T-cell (primary cell): ENCODE measurements around the gene BRMS1L. TPM values are rescaled to one million over a fixed set of nuclear protein-coding genes. Genes with fewer than 3 reads are reported as not detected.
A peak's percentile ranks its signal among the peaks of the same experiment; 100 is the strongest.
"Not testable (repeated sequence)": the region's sequence is repeated elsewhere in the genome, so short reads cannot be mapped to it uniquely, and the experiment has no call there.

ENCODE experiments used
- ATAC-seq, 4 experiments: fragments of 200-7000 bp in 3 of 4; fragments of 150-1000 bp in 1 of 4; cut with Tn5 transposase; replicated peaks in 1 of 4; 1 replicate in 3 of 4; 2 replicates in 1 of 4; pipeline ENCODE4 v1.10.0; 2021; ENCODE audit warnings: moderate library complexity in 3 of 4, mild to moderate bottlenecking in 2 of 4, moderate number of reproducible peaks in 1 of 4
- CTCF ChIA-PET, 2 donors: fragments of 300-600 bp; sonication (Branson Sonifier 250); formaldehyde crosslinking; loops; one replicate each; lab custom pipeline; 2022; ENCODE audit warnings: antibody characterized with exemption in 2 of 2; lab: Charles Lee
- POLR2A ChIA-PET, 2 donors: fragments of 300-600 bp; sonication (Branson Sonifier 250); formaldehyde crosslinking; loops; one replicate each; lab custom pipeline; 2022; ENCODE audit warnings: antibody characterized with exemption in 2 of 2; lab: Charles Lee
- DNase-seq, 35 experiments: peaks; one replicate each; pipeline versions ENCODE4 v3.0.0 to v3.0.0-alpha.2; 2013 to 2023
- H3K27ac ChIP-seq: one replicate; pipeline ENCODE4 v1.5.1; 2013; ENCODE audit warnings: low read length
- H3K27me3 ChIP-seq, 2 experiments: replicated peaks in 1 of 2; 1 replicate in 1 of 2; 2 replicates in 1 of 2; pipeline versions ENCODE4 v1.6.1 to v1.7.0; 2013; ENCODE audit warnings: low read length in 1 of 2, mixed read lengths in 1 of 2; ENCODE audit not compliant: control insufficient read depth in 2 of 2, insufficient read depth in 2 of 2; ENCODE audit errors: extremely low read depth in 1 of 2
- H3K36me3 ChIP-seq, 2 donors: 1 replicate in 1 of 2; 2 replicates in 1 of 2; pipeline versions ENCODE4 v1.6.1 to v1.7.0; 2013; ENCODE audit warnings: low read length in 1 of 2; ENCODE audit not compliant: control insufficient read depth in 2 of 2, insufficient read depth in 1 of 2; ENCODE audit errors: extremely low read depth in 1 of 2
- H3K4me1 ChIP-seq, 2 experiments: 1 replicate in 1 of 2; 2 replicates in 1 of 2; pipeline versions ENCODE4 v1.6.1 to v1.7.0; 2013; ENCODE audit warnings: low read length in 2 of 2, mixed read lengths in 1 of 2; ENCODE audit not compliant: insufficient read depth in 2 of 2, control insufficient read depth in 1 of 2; ENCODE audit errors: extremely low read depth in 1 of 2
- H3K4me3 ChIP-seq, 2 donors: 1 replicate in 1 of 2; 2 replicates in 1 of 2; pipeline versions ENCODE4 v1.5.1 to v1.7.0; 2013; ENCODE audit warnings: mild to moderate bottlenecking in 2 of 2, low read length in 1 of 2, moderate library complexity in 1 of 2; ENCODE audit not compliant: control insufficient read depth in 1 of 2; ENCODE audit errors: extremely low read depth in 1 of 2
- H3K9me3 ChIP-seq: 2 replicates; pipeline ENCODE4 v1.7.0; 2013
- H3K27ac Mint-ChIP-seq, 2 donors: one replicate each; pipeline ENCODE4 v1.8.0; 2020 to 2021; ENCODE audit warnings: mild to moderate bottlenecking in 2 of 2, mixed read lengths in 2 of 2
- H3K27me3 Mint-ChIP-seq, 2 donors: one replicate each; pipeline ENCODE4 v1.8.0; 2021 to 2022; ENCODE audit warnings: mixed read lengths in 2 of 2
- H3K36me3 Mint-ChIP-seq: one replicate; pipeline ENCODE4 v1.8.0; 2021; ENCODE audit warnings: mixed read lengths
- H3K4me1 Mint-ChIP-seq, 3 donors: one replicate each; pipeline ENCODE4 v1.8.0; 2020 to 2022; ENCODE audit warnings: mixed read lengths in 3 of 3, mild to moderate bottlenecking in 1 of 3
- H3K4me3 Mint-ChIP-seq, 3 donors: one replicate each; pipeline ENCODE4 v1.8.0; 2020 to 2022; ENCODE audit warnings: mild to moderate bottlenecking in 3 of 3, mixed read lengths in 3 of 3, moderate library complexity in 3 of 3
- H3K9me3 Mint-ChIP-seq, 3 donors: one replicate each; pipeline ENCODE4 v1.8.0; 2020 to 2022; ENCODE audit warnings: mixed read lengths in 3 of 3
- WGBS: methylation state at CpG from one replicate; pipeline ENCODE4 v1.1.5; 2013; ENCODE audit warnings: missing lambda C conversion rate; ENCODE audit not compliant: insufficient coverage; 5-methylcytosine and 5-hydroxymethylcytosine counted together
- total RNA-seq, 35 experiments: library from RNA in 6 of 35; stranded (reverse) in 6 of 35; fragments of 120-200 nt in 1 of 35; gene quantifications; one replicate each; pipeline versions ENCODE4 v1.2.1 to v1.2.4 and lab custom pipeline; 2013 to 2026

BRMS1L gene
- total RNA-seq, 5 donors from 2014 or later (not counting 1 experiment from before 2014, with no cell fraction given) = 3.9 to 7.7 (median 5.4) TPM

GRCh38 chr14:35826952-35827416 lies 846 bp downstream of the BRMS1L start:
- H3K4me1 Mint-ChIP-seq = peaks cover 16 to 27% (median 23%) of the 10 kb centered on the region in 3 donors
- Histone ChIP-seq H3K27me3 (no peaks in the 10 kb centered on the region), H3K36me3 (no peaks in the 10 kb centered on the region), H3K27ac (peak overlapping the region; percentile 88), H3K9me3 (no peaks in the 10 kb centered on the region), H3K4me3 (peak overlapping the region; percentile 83 to 97), H3K4me1 (peaks cover 9 to 12% of the 10 kb centered on the region in 2 experiments)
- H3K27me3 Mint-ChIP-seq = no peaks in the 10 kb centered on the region
- H3K4me3 Mint-ChIP-seq = peak overlapping the region; percentile 88 to 93 (median 88)
- H3K27ac Mint-ChIP-seq = peak overlapping the region; percentile 19 to 74
- WGBS = 6% methylated on average over 6 of the region's 11 CpGs
- CTCF ChIA-PET = interaction anchor here in 1 of 2 donors (1.2 to 2.5 kb wide), 3 partner anchors 9 to 14 kb away, joined by 5 to 21 read pairs (median 11); no protein-coding TSS in a partner anchor
- ATAC-seq = no peak
- no peaks in the 10 kb centered on the region for H3K9me3 Mint-ChIP-seq
- peaks cover 7% of the 10 kb centered on the region for H3K36me3 Mint-ChIP-seq
- no peak for DNase-seq
- POLR2A ChIA-PET = interaction anchor here (0.5 to 1.8 kb wide), 4 partner anchors 20 to 43 kb away, joined by 3 to 12 read pairs (median 4); no protein-coding TSS in a partner anchor

GRCh38 chr14:35827678-35828472 lies 1.7 kb downstream of the BRMS1L start:
- no peak for DNase-seq
- WGBS = 100% methylated on average over 3 of the region's 11 CpGs
- Histone ChIP-seq H3K4me1 (peaks cover 9 to 12% of the 10 kb centered on the region in 2 experiments), H3K4me3 (no peak overlapping the region), H3K27ac (no peak overlapping the region), H3K9me3 (no peaks in the 10 kb centered on the region), H3K27me3 (no peaks in the 10 kb centered on the region), H3K36me3 (no peaks in the 10 kb centered on the region)
- Mint-ChIP-seq H3K27me3 (no peaks in the 10 kb centered on the region), H3K4me3 (peak overlapping the region; percentile 88 to 93 (median 88)), H3K9me3 (no peaks in the 10 kb centered on the region), H3K27ac (peak overlapping the region in 1 of 2 donors; percentile 19), H3K4me1 (peaks cover 16 to 25% (median 23%) of the 10 kb centered on the region in 3 donors), H3K36me3 (peaks cover 7% of the 10 kb centered on the region)
- no peak for ATAC-seq
- POLR2A ChIA-PET = interaction anchor here in 1 of 2 donors (0.6 kb wide), 1 partner anchor 15 kb away, joined by 7 read pairs; no protein-coding TSS in a partner anchor
- CTCF ChIA-PET = interaction anchor here (0.6 to 0.7 kb wide), 2 partner anchors 85 to 104 kb away, joined by 3 read pairs; no protein-coding TSS in a partner anchor

- ATAC-seq (no peak), DNase-seq (no peak)
- H3K4me3 ChIP-seq = no peak overlapping the region
- no CpG with 5 or more reads among the region's 1 CpG for WGBS
- H3K9me3 ChIP-seq = no peaks in the 10 kb centered on the region
- ChIA-PET POLR2A (no interaction called here), CTCF (no interaction called here)
- H3K36me3 ChIP-seq = no peaks in the 10 kb centered on the region
- H3K4me3 Mint-ChIP-seq = no peak overlapping the region
- peaks cover 16 to 27% (median 23%) of the 10 kb centered on the region in 3 donors for H3K4me1 Mint-ChIP-seq
- no peaks in the 10 kb centered on the region for H3K27me3 ChIP-seq
- H3K4me1 ChIP-seq = peaks cover 9 to 12% of the 10 kb centered on the region in 2 experiments
- H3K36me3 Mint-ChIP-seq = peaks cover 11% of the 10 kb centered on the region
- no peaks in the 10 kb centered on the region for H3K9me3 Mint-ChIP-seq
- H3K27ac Mint-ChIP-seq = no peak overlapping the region
- H3K27ac ChIP-seq = no peak overlapping the region
- H3K27me3 Mint-ChIP-seq = no peaks in the 10 kb centered on the region
Observed at GRCh38 chr14:35829449-35829848, 3.3 kb downstream of the BRMS1L start.

DNA sequence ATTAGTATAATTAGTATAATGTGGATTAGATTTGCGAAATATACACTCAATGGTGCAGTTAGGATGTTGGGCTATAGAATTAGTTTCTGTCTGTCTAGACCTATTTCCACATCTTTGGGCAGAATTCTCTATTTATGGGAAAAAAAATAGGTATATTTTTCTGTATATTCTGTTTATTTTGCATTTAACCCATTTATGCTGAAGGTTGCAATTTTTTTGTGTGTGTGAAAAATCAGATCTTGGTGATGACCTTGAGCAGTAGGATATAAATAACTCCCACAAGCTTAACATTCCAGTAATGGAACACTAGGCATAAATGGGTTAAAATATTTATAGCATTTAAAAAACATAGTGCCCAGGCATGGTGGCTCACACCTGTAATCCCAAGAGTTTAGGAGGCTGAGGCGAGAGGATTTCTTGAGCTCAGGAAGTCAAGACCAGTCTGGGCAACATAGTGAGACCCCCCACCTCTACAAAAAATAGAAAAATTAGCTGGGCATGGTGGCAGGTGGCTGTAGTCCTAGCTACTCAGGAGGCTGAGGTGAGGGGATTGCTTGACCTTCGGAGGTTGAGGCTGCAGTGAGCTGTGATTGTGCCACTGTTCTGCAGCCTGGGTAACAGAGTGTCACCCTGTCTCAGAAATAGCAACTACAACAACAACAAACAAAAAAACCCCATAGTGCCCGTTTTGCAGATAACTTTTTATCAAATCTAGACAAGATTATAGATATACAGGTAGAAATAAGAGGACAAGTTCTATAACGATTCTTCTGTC lies 9.3 kb downstream of the BRMS1L start:
- Mint-ChIP-seq H3K4me3 (no peak overlapping the region), H3K36me3 (peaks cover 55% of the 10 kb centered on the region), H3K27me3 (no peaks in the 10 kb centered on the region), H3K4me1 (peaks cover 0 to 2% (median 0%) of the 10 kb centered on the region in 3 donors), H3K9me3 (peaks cover 0 to 10% (median 0%) of the 10 kb centered on the region in 3 donors), H3K27ac (no peak overlapping the region)
- Histone ChIP-seq H3K36me3 (peaks cover 0 to 5% of the 10 kb centered on the region in 2 donors), H3K4me1 (no peaks in the 10 kb centered on the region), H3K9me3 (no peaks in the 10 kb centered on the region), H3K27me3 (no peaks in the 10 kb centered on the region), H3K4me3 (no peak overlapping the region), H3K27ac (no peak overlapping the region)
- no peak for ATAC-seq
- no peak for DNase-seq
- no CpG with 5 or more reads among the region's 5 CpGs for WGBS
- CTCF ChIA-PET = interaction anchor here in 1 of 2 donors (0.9 kb wide), 1 partner anchor 21 kb away, joined by 5 read pairs; no protein-coding TSS in a partner anchor
- POLR2A ChIA-PET = no interaction called here

GRCh38 chr14:35841704-35842103 lies 15.6 kb downstream of the BRMS1L start:
- DNase-seq, ATAC-seq, H3K27ac Mint-ChIP-seq, H3K9me3 ChIP-seq, H3K4me1 ChIP-seq, H3K27ac ChIP-seq, H3K27me3 Mint-ChIP-seq, H3K4me3 Mint-ChIP-seq, POLR2A ChIA-PET, H3K4me3 ChIP-seq, H3K27me3 ChIP-seq, H3K4me1 Mint-ChIP-seq: not testable (repeated sequence)
- H3K36me3 Mint-ChIP-seq = peaks cover 89% of the 10 kb centered on the region
- peaks cover 5 to 10% of the 10 kb centered on the region in 2 donors for H3K36me3 ChIP-seq
- WGBS = no CpG with 5 or more reads among the region's 2 CpGs
- H3K9me3 Mint-ChIP-seq = peaks cover 15 to 31% (median 16%) of the 10 kb centered on the region in 3 donors
- CTCF ChIA-PET = interaction anchor here in 1 of 2 donors (1.0 kb wide), 1 partner anchor 15 kb away, joined by 3 read pairs; the partner anchor contains the start of gene BRMS1L

DNA sequence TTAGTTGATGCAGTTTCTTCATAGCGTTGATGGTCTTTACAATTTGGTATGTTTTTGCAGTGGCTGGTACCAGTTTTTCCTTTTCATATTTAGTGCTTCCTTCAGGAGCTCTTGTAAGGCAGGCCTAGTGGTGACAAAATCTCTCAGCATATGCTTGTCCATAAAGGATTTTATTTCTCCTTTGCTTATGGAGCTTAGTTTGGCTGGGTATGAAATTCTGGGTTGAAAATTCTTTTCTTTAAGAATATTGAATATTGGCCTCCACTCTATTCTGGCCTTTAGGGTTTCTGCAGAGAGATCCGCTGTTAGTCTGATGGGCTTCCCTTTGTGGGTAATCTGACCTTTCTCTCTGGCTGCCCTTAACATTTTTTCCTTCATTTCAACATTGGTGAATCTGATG lies 16.1 kb downstream of the BRMS1L start:
- Mint-ChIP-seq H3K36me3 (peaks cover 92% of the 10 kb centered on the region), H3K9me3 (peaks cover 15 to 31% (median 16%) of the 10 kb centered on the region in 3 donors)
- H3K4me1 ChIP-seq, H3K4me3 Mint-ChIP-seq, H3K27ac Mint-ChIP-seq, H3K9me3 ChIP-seq, H3K27ac ChIP-seq, H3K27me3 ChIP-seq, H3K4me1 Mint-ChIP-seq, DNase-seq, H3K4me3 ChIP-seq, ATAC-seq, H3K27me3 Mint-ChIP-seq: not testable (repeated sequence)
- no CpG with 5 or more reads among the region's 2 CpGs for WGBS
- H3K36me3 ChIP-seq = peaks cover 4 to 10% of the 10 kb centered on the region in 2 donors
- ChIA-PET CTCF (interaction anchor here in 1 of 2 donors (0.6 to 1.0 kb wide), 2 partner anchors 16 to 66 kb away, joined by 3 read pairs; partner anchors contain the start of gene BRMS1L), POLR2A (interaction anchor here in 1 of 2 donors (0.6 kb wide), 1 partner anchor 14 kb away, joined by 7 read pairs; no protein-coding TSS in a partner anchor)
